GM23338 (cell line): Measurements from ENCODE around the gene BMF. TPM values are rescaled to one million over a fixed set of nuclear protein-coding genes. Genes with fewer than 3 reads are reported as not detected.
A peak's percentile ranks its signal among the peaks of the same experiment; 100 is the strongest.

Experiments
- ATAC-seq: fragments of 200-7000 bp; cut with Tn5 transposase; 3 replicates; pipeline ENCODE4 v1.9.1; 2020
- DNase-seq: peaks from one replicate; pipeline ENCODE4 v3.0.0-alpha.2; 2015; ENCODE audit warnings: low spot score
- H2AFZ ChIP-seq: fragments of 200-600 bp; sonication (generic); 2 replicates; pipeline ENCODE4 v1.8.0; 2016; ENCODE audit warnings: antibody characterized with exemption, mild to moderate bottlenecking, moderate library complexity
- H3F3A ChIP-seq: fragments of 200-600 bp; sonication (generic); replicated peaks from 2 replicates; pipeline ENCODE4 v1.8.0; 2017; ENCODE audit warnings: antibody characterized with exemption, mixed run types, low read depth
- H3K27ac ChIP-seq: fragments of 200-600 bp; sonication (generic); 2 replicates; pipeline ENCODE4 v1.6.1; 2016; ENCODE audit warnings: low read depth
- H3K27me3 ChIP-seq: fragments of 200-600 bp; sonication (generic); 2 replicates; pipeline ENCODE4 v1.8.0; 2016; ENCODE audit warnings: mild to moderate bottlenecking, mixed run types, moderate library complexity; ENCODE audit not compliant: insufficient read depth
- H3K36me3 ChIP-seq: fragments of 200-600 bp; sonication (generic); 2 replicates; pipeline ENCODE4 v1.8.0; 2016; ENCODE audit warnings: mild to moderate bottlenecking; ENCODE audit not compliant: insufficient read depth
- H3K4me1 ChIP-seq: fragments of 200-600 bp; sonication (generic); 2 replicates; pipeline ENCODE4 v1.8.0; 2016; ENCODE audit warnings: mild to moderate bottlenecking, moderate library complexity; ENCODE audit not compliant: insufficient read depth
- H3K4me2 ChIP-seq: fragments of 200-600 bp; sonication (generic); 2 replicates; pipeline ENCODE4 v1.7.1; 2017; ENCODE audit warnings: mixed run types
- H3K4me3 ChIP-seq: fragments of 200-600 bp; sonication (generic); 2 replicates; pipeline ENCODE4 v1.6.1; 2016; ENCODE audit warnings: mixed run types
- H3K79me2 ChIP-seq: fragments of 200-600 bp; sonication (generic); replicated peaks from 2 replicates; pipeline ENCODE4 v1.8.0; 2017; ENCODE audit warnings: mild to moderate bottlenecking; ENCODE audit not compliant: insufficient read depth
- H3K9me2 ChIP-seq: fragments of 200-600 bp; sonication (generic); 2 replicates; pipeline ENCODE4 v1.8.0; 2017; ENCODE audit not compliant: insufficient read depth
- H4K20me1 ChIP-seq: fragments of 200-600 bp; sonication (generic); replicated peaks from 2 replicates; pipeline ENCODE4 v1.8.0; 2017; ENCODE audit warnings: mild to moderate bottlenecking; ENCODE audit not compliant: insufficient read depth
- H3K27ac Mint-ChIP-seq: 2 replicates; pipeline ENCODE4 v1.8.0; 2020; ENCODE audit warnings: inconsistent platforms, mild to moderate bottlenecking, moderate library complexity, mixed read lengths
- H3K27me3 Mint-ChIP-seq: 3 replicates; pipeline ENCODE4 v1.8.0; 2022; ENCODE audit warnings: low read depth, mild to moderate bottlenecking, moderate library complexity, mixed read lengths, inconsistent platforms; ENCODE audit not compliant: insufficient read depth, poor library complexity
- H3K36me3 Mint-ChIP-seq: 3 replicates; pipeline ENCODE4 v1.8.0; 2021; ENCODE audit warnings: low read depth, mild to moderate bottlenecking, inconsistent platforms, moderate library complexity, mixed read lengths
- H3K4me1 Mint-ChIP-seq: 3 replicates; pipeline ENCODE4 v1.8.0; 2020; ENCODE audit warnings: mild to moderate bottlenecking, inconsistent platforms, mixed read lengths
- H3K4me3 Mint-ChIP-seq: 3 replicates; pipeline ENCODE4 v1.8.0; 2021; ENCODE audit warnings: moderate library complexity, mild to moderate bottlenecking, inconsistent platforms, mixed read lengths
- H3K9me3 Mint-ChIP-seq: 3 replicates; pipeline ENCODE4 v1.8.0; 2020; ENCODE audit warnings: moderate library complexity, mild to moderate bottlenecking, inconsistent platforms, mixed read lengths
- CREB1 ChIP-seq: fragments of 250-450 bp; sonication (Bioruptor Pico); IDR thresholded peaks from 2 replicates; pipeline ENCODE4 v1.5.0; 2020; ENCODE audit warnings: low read depth, mild to moderate bottlenecking, moderate library complexity
- CTCF ChIP-seq, 2 experiments: fragments of 200-600 bp in 1 of 2; sonication (generic) in 1 of 2; conservative IDR thresholded peaks; 2 replicates each; pipeline versions ENCODE4 v1.5.1 to v1.6.1; 2016 to 2017; ENCODE audit warnings: antibody characterized with exemption in 2 of 2, low read depth in 2 of 2, mild to moderate bottlenecking in 2 of 2, moderate library complexity in 1 of 2
- ETS1 ChIP-seq: IDR thresholded peaks from 2 replicates; pipeline ENCODE4 v1.6.1; 2016; ENCODE audit warnings: antibody characterized with exemption
- EZH2 ChIP-seq: fragments of 200-600 bp; sonication (generic); IDR thresholded peaks from one replicate; pipeline ENCODE4 v1.8.0; 2017; ENCODE audit warnings: antibody characterized with exemption, mild to moderate bottlenecking, low read depth; ENCODE audit not compliant: unreplicated experiment
- EZH2phosphoT487 ChIP-seq: fragments of 200-600 bp; sonication (generic); IDR thresholded peaks from one replicate; pipeline ENCODE4 v1.8.1; 2018; ENCODE audit warnings: antibody characterized with exemption; ENCODE audit not compliant: unreplicated experiment
- JUNB ChIP-seq: IDR thresholded peaks from one replicate; pipeline ENCODE4 v1.6.1; 2016; ENCODE audit warnings: antibody characterized with exemption; ENCODE audit not compliant: unreplicated experiment
- NANOG ChIP-seq: IDR thresholded peaks from 2 replicates; pipeline ENCODE4 v1.6.1; 2016; ENCODE audit warnings: antibody characterized with exemption, borderline replicate concordance
- POLR2AphosphoS5 ChIP-seq: IDR thresholded peaks from 2 replicates; pipeline ENCODE4 v1.6.1; 2016; ENCODE audit warnings: antibody characterized with exemption, low read depth
- REST ChIP-seq: IDR thresholded peaks from one replicate; pipeline ENCODE4 v1.6.1; 2018; ENCODE audit warnings: antibody characterized with exemption; ENCODE audit not compliant: unreplicated experiment
- STAT1 ChIP-seq: IDR thresholded peaks from one replicate; pipeline ENCODE4 v1.6.1; 2016; ENCODE audit warnings: antibody characterized with exemption; ENCODE audit not compliant: unreplicated experiment
- ZNF114 ChIP-seq: fragments of 250-450 bp; sonication (Bioruptor Pico); IDR thresholded peaks from 2 replicates; pipeline ENCODE4 v1.5.0; 2020; ENCODE audit warnings: mild to moderate bottlenecking, moderate library complexity
- ZNF331 ChIP-seq: fragments of 250-450 bp; sonication (Bioruptor Pico); IDR thresholded peaks from 2 replicates; pipeline ENCODE4 v1.5.0; 2020; ENCODE audit warnings: low read depth, mild to moderate bottlenecking, moderate library complexity
- ZNF462 ChIP-seq: fragments of 250-450 bp; sonication (Bioruptor Pico); IDR thresholded peaks from 2 replicates; pipeline ENCODE4 v1.5.0; 2020; ENCODE audit warnings: mild to moderate bottlenecking, moderate library complexity
- polyA plus RNA-seq: library from polyadenylated mRNA; unstranded; fragments of >200 nt; fragmentation: Nextera tagmentation; extraction: Ambion mirVana; gene quantifications from 2 replicates; pipeline ENCODE4 v1.2.1, GENCODE V29; 2016
- total RNA-seq: library from RNA; depleted of rRNA; stranded (reverse); fragments of >200 nt; shearing (Covaris generic); gene quantifications from 2 replicates; pipeline ENCODE4 v1.2.3, GENCODE V29; 2014

The BMF gene
- total and polyA plus RNA-seq, 2 experiments from 2014 or later: 2.0 to 20.3 TPM

GRCh38 chr15:40157778-40158447, 49.2 kb upstream of the BMF start:
- Histone ChIP-seq H3K79me2 (peaks cover 20% of the 10 kb centered on the region), H3F3A (peaks cover 20% of the 10 kb centered on the region; the same call in 1 of the 2 replicates), H3K4me1 (peaks cover 44% of the 10 kb centered on the region), H3K4me2 (no peak overlapping the region), H2AFZ (peak overlapping the region; percentile 67; the same call in 1 of the 2 replicates), H3K36me3 (no peaks in the 10 kb centered on the region), H3K27ac (no peak overlapping the region), H3K9me2 (peaks cover 14% of the 10 kb centered on the region; the same call in 1 of the 2 replicates), H3K4me3 (no peak overlapping the region), H3K27me3 (no peaks in the 10 kb centered on the region), H4K20me1 (peaks cover 14% of the 10 kb centered on the region)
- TF ChIP-seq ETS1 (no peak), NANOG (no peak), REST (no peak), CTCF (conservative IDR thresholded peaks at IDR 0.05; ENCODE audit: low read depth in 2 of 2) (no peak), EZH2phosphoT487 (no peak), JUNB (no peak), EZH2 (no peak), CREB1 (CRISPR knock-in tag) (no peak), ZNF462 (CRISPR knock-in tag) (no peak), STAT1 (no peak), ZNF114 (CRISPR knock-in tag) (no peak), ZNF331 (no peak), POLR2AphosphoS5 (no peak)
- H3K27ac Mint-ChIP-seq: no peak overlapping the region
- H3K9me3 Mint-ChIP-seq: no peaks in the 10 kb centered on the region
- H3K27me3 Mint-ChIP-seq: peaks cover 19% of the 10 kb centered on the region
- no peak for DNase-seq
- no peak for ATAC-seq
- H3K4me1 Mint-ChIP-seq: peaks cover 42% of the 10 kb centered on the region
- peaks cover under 1% of the 10 kb centered on the region for H3K36me3 Mint-ChIP-seq
- no peak overlapping the region for H3K4me3 Mint-ChIP-seq
